HEK293 (cell line): ENCODE data around the gene BRCC3.

Source experiments
- CTCF ChIA-PET: fragments of 350-600 bp; formaldehyde crosslinking; extraction: SDS; loops from one replicate; lab custom pipeline; 2021; ENCODE audit warnings: antibody characterized with exemption; lab: Yijun Ruan, JAX
- POLR2A ChIA-PET: fragments of 300-600 bp; formaldehyde crosslinking; extraction: SDS; loops from one replicate; lab custom pipeline; 2020; ENCODE audit warnings: antibody characterized with exemption, inconsistent platforms; lab: Yijun Ruan, JAX
- H3K27ac ChIP-seq: fragments of 200-500 bp; sonication (Bioruptor generic); 2 replicates; pipeline ENCODE4 v1.5.1; 2014; ENCODE audit warnings: low read depth, low read length, control low read depth, inconsistent platforms; ENCODE audit errors: extremely low read depth
- H3K36me3 ChIP-seq, 2 experiments: fragments of 200-500 bp in 1 of 2; sonication (Bioruptor generic) in 1 of 2; 1 replicate in 1 of 2; 2 replicates in 1 of 2; pipeline ENCODE4 v1.5.1; 2014 to 2017; ENCODE audit warnings: inconsistent platforms in 2 of 2, low read length in 2 of 2; ENCODE audit not compliant: control insufficient read depth in 2 of 2, insufficient read depth in 1 of 2
- H3K4me1 ChIP-seq: fragments of 200-500 bp; sonication (Bioruptor generic); 2 replicates; pipeline ENCODE4 v1.5.1; 2014; ENCODE audit warnings: mild to moderate bottlenecking, low read length, inconsistent platforms; ENCODE audit not compliant: control insufficient read depth, insufficient read depth
- H3K4me3 ChIP-seq: 2 replicates; pipeline ENCODE4 v1.5.1; 2011; ENCODE audit warnings: low read depth, mild to moderate bottlenecking, control low read depth, low read length, moderate library complexity
- H3K9me3 ChIP-seq: fragments of 200-500 bp; sonication (Bioruptor generic); 2 replicates; pipeline ENCODE4 v1.5.1; 2014; ENCODE audit warnings: low read depth, low read length, inconsistent platforms; ENCODE audit not compliant: control insufficient read depth, insufficient read depth
- EGR2 ChIP-seq: fragments of 450-650 bp; formaldehyde crosslinking; IDR thresholded peaks from 2 replicates; pipeline ENCODE4 v1.5.1; 2016; ENCODE audit warnings: low read depth, missing biosample characterization, missing genetic modification characterization
- GLI2 ChIP-seq: fragments of 450-650 bp; formaldehyde crosslinking; IDR thresholded peaks from 2 replicates; pipeline ENCODE4; 2017; ENCODE audit warnings: missing biosample characterization, missing genetic modification characterization, low read depth, borderline replicate concordance
- GLIS1 ChIP-seq: fragments of 450-650 bp; formaldehyde crosslinking; IDR thresholded peaks from 2 replicates; pipeline ENCODE4 v1.5.1; 2016; ENCODE audit warnings: missing biosample characterization, missing genetic modification characterization
- INSM2 ChIP-seq: fragments of 450-650 bp; formaldehyde crosslinking; IDR thresholded peaks from 2 replicates; pipeline ENCODE4 v1.5.1; 2016; ENCODE audit warnings: missing biosample characterization, missing genetic modification characterization
- PRDM4 ChIP-seq: fragments of 450-650 bp; formaldehyde crosslinking; IDR thresholded peaks from 2 replicates; pipeline ENCODE4 v1.5.1; 2017; ENCODE audit warnings: missing biosample characterization, missing genetic modification characterization
- SP3 ChIP-seq: fragments of 450-650 bp; formaldehyde crosslinking; IDR thresholded peaks from 2 replicates; pipeline ENCODE4 v1.5.1; 2016; ENCODE audit warnings: missing biosample characterization, missing genetic modification characterization
- TRIM28 ChIP-seq: IDR thresholded peaks from 2 replicates; pipeline ENCODE4 v1.6.1; 2011; ENCODE audit warnings: low read length, control low read depth, borderline replicate concordance
- ZNF175 ChIP-seq: fragments of 450-650 bp; formaldehyde crosslinking; IDR thresholded peaks from 2 replicates; pipeline ENCODE4 v1.5.1; 2016; ENCODE audit warnings: missing biosample characterization, missing genetic modification characterization
- ZNF341 ChIP-seq: fragments of 450-650 bp; formaldehyde crosslinking; IDR thresholded peaks from 2 replicates; pipeline ENCODE4; 2016; ENCODE audit warnings: low read depth, missing biosample characterization, missing genetic modification characterization
- ZNF362 ChIP-seq: fragments of 450-650 bp; formaldehyde crosslinking; IDR thresholded peaks from 2 replicates; pipeline ENCODE4 v1.5.1; 2016; ENCODE audit warnings: missing biosample characterization, missing genetic modification characterization
- ZNF521 ChIP-seq: fragments of 450-650 bp; formaldehyde crosslinking; IDR thresholded peaks from 2 replicates; pipeline ENCODE4 v1.5.1; 2017; ENCODE audit warnings: missing biosample characterization, mild to moderate bottlenecking, missing genetic modification characterization
- ZNF544 ChIP-seq: fragments of 450-650 bp; formaldehyde crosslinking; IDR thresholded peaks from 2 replicates; pipeline ENCODE4 v1.5.0; 2017; ENCODE audit warnings: missing biosample characterization, missing genetic modification characterization
- ZNF580 ChIP-seq: fragments of 450-650 bp; formaldehyde crosslinking; IDR thresholded peaks from 2 replicates; pipeline ENCODE4 v1.5.1; 2016; ENCODE audit warnings: missing biosample characterization, missing genetic modification characterization
- ZNF660 ChIP-seq: fragments of 450-650 bp; IDR thresholded peaks from 2 replicates; pipeline ENCODE4 v1.5.1; 2018; ENCODE audit warnings: missing biosample characterization, mild to moderate bottlenecking, missing genetic modification characterization
- ZNF76 ChIP-seq: fragments of 450-650 bp; formaldehyde crosslinking; IDR thresholded peaks from 2 replicates; pipeline ENCODE4; 2016; ENCODE audit warnings: low read depth, missing biosample characterization, missing genetic modification characterization, borderline replicate concordance
- ZXDB ChIP-seq: fragments of 450-650 bp; formaldehyde crosslinking; IDR thresholded peaks from 2 replicates; pipeline ENCODE4 v1.5.1; 2016; ENCODE audit warnings: missing biosample characterization, missing genetic modification characterization

BRCC3 gene

GRCh38 chrX:155070975-155071693, at the start of gene BRCC3, which contains the start of the genes CMC4 and MTCP1 (continued):
- TF ChIP-seq ZNF580 (tag by site-specific recombination) (no peak), SP3 (tag by site-specific recombination) (peak; percentile 49), ZNF362 (tag by site-specific recombination) (no peak)

DNA sequence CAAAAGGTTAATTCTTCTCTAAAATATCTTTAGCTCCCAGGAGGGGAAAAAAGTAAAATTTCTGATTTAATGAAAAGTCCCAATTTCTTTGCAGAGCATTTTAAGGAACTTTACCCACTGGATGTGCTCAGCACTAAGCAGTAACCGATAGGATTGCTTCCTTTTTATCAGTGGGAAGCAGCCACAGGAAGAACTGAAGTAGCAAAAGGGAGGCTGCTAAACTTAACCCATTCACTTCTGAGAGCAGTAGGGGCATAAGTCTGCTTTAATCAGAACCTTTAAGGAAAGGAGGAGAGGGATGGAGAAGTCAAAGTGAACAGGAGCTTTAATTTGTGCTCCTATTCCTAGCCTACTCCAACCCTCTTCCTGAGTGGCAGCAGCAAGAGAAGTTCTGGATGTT, 48.7 kb upstream of the BRCC3 start, which contains the start of gene F8:
F8 (minus strand) TSS at position 139 of the 400 bp plus-strand sequence. CDS start 171 bp downstream, outside the sequence.
- no peaks in the 10 kb centered on the region for H3K36me3 ChIP-seq
- POLR2A ChIA-PET, result no interaction called here
- H3K4me1 ChIP-seq, result no peaks in the 10 kb centered on the region; the same call in 1 of the 2 replicates
- H3K4me3 ChIP-seq, result no peak within 1 kb of the TSS
- TF ChIP-seq SP3 (tag by site-specific recombination), result no peak
- no peak for TF ChIP-seq ZNF521 (tag by site-specific recombination)
- no peak for TF ChIP-seq GLI2 (tag by site-specific recombination)
- TF ChIP-seq ZNF660 (tag by site-specific recombination), result no peak
- TF ChIP-seq GLIS1 (tag by site-specific recombination), result no peak
- TF ChIP-seq ZNF544 (tag by site-specific recombination), result no peak
- no peak for TF ChIP-seq INSM2
- no peak for TF ChIP-seq TRIM28
- TF ChIP-seq ZXDB, result no peak
- TF ChIP-seq ZNF175 (tag by site-specific recombination), result no peak
- TF ChIP-seq EGR2 (tag by site-specific recombination), result no peak
- no peak for TF ChIP-seq ZNF76 (tag by site-specific recombination)
- TF ChIP-seq PRDM4 (tag by site-specific recombination), result no peak
- no peak for TF ChIP-seq ZNF341 (tag by site-specific recombination)
- H3K27ac ChIP-seq, result no peak within 1 kb of the TSS
- CTCF ChIA-PET, result interaction anchor here (0.6 to 0.7 kb wide), 2 partner anchors 8 to 513 kb away, joined by 3 to 4 read pairs; no protein-coding TSS in a partner anchor
- no peaks in the 10 kb centered on the region for H3K9me3 ChIP-seq
